GM19238 (cell line): Measurements from ENCODE around the gene RGS14.
"Not testable (repeated sequence)": the region's sequence is repeated elsewhere in the genome, so short reads cannot be mapped to it uniquely, and the experiment has no call there.

Experiments used
- DNase-seq: peaks from one replicate; pipeline ENCODE4 v3.0.0; 2011; ENCODE audit warnings: low spot score; ENCODE audit not compliant: insufficient read length

Gene RGS14

DNA sequence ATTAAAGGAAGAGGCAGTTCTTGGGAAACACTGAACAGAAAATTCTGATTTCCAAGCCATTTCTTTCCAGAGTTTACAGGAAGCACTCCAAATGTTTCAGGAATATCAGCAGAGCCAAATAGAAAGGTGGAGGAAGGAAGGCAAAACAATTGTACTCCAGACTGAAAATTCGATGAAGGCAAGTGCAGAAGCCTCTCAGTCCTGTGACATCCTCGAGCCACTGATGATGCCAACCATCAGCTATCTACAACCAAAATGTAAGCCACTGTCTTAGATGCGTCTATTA, 8.4 kb upstream of the RGS14 start:
- DNase-seq: no peak

DNA sequence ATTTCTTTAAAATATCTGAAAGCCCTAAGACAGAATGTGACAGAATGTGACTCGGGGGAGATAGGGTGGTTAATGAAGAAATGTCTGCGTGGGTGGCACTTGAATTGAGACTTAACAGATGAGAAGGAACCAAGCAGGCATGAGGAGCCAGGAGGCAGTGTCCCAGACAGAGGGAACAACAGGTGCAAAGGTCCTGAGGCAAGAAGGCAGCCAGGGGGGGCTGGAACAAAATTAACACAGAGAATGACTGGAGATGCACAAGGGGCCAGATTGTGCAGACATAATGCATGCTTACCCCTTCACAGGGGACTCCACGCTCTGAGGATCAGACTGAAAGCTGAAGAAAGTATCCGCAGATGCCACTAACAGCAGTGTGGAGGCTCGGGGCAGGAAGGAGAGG, 8.0 kb upstream of the RGS14 start:
- no peak for DNase-seq

DNA sequence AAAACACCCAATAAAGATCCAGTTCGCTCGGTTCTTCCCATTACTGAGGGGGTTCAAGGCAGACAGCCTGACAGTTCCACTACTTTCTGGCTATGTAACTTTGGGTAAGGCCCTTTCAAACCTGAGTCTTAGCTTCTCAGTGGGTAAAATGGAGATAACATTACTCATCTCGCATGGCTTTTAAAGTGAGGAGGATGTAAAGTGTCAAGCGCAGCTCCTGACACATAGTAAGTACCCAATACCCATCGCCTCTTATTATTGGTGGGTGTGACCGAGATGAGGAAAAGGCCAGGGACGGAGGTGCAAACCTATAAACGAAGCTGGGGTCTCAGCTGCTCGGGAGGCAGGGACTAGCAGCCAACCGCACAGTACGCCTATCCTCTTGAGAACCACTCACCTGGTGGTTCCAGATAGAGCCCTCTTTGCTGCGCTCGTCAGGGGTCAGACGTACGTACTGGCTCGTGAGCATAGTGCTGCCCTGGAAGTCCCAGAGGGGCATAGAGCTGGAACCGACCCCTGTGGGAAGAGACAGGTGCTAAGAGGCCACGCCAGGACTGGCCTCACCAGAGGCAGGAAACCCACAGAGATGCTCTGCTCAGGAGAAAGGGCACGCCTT, 6.8 kb upstream of the RGS14 start:
- DNase-seq: no peak

DNA sequence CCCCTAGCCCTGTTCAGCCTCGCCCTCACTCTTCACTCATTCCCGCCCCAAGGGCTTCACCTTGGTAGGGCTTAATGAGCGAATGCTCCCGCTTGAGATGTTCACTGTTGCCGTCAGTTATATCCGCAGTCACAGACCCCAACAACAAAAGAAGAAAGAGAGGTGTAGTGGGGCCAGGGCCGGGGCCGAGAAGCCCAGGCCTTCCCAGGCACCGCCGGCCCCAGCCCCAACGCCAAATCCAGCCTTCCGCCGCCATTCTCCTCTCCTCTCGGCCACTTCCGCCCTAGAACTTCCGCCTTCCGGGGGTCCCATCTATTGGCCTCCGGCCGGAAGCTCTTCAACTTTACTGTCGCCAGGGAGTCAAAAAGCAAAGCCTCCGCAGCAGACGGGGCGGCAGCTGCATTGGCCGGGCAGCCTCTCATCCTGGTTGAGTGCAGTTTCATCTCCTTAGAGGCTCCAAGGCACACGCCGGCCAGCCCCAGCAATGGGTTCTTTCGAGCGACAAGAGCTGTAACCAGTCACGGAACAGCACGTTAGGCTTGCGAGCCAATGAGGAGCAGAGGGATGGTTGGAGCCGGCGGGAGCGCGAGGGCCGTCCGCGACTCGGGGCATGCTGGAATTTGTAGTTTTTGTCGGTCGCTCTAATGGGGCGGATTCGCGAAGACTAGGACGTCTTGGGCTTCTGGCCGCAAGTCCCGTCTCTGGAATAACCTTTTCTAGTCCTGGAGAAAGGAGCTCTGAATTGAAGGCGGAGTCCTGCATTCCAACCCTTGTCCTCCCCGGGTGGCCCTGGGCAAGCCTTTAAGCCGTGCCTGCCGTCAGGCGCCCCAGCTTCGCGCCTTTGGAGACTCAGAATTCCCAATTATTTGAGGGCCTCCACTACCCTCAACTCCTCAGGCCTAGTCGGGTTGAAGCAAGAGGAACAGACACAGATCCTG, 6.1 kb upstream of the RGS14 start, which contains the start of gene LMAN2:
Gene LMAN2, minus strand, starts transcription at position 277 of the 938 bp plus-strand sequence. Its CDS starts 21 bp downstream, at position 256.
- peak; percentile 92 for DNase-seq

DNA sequence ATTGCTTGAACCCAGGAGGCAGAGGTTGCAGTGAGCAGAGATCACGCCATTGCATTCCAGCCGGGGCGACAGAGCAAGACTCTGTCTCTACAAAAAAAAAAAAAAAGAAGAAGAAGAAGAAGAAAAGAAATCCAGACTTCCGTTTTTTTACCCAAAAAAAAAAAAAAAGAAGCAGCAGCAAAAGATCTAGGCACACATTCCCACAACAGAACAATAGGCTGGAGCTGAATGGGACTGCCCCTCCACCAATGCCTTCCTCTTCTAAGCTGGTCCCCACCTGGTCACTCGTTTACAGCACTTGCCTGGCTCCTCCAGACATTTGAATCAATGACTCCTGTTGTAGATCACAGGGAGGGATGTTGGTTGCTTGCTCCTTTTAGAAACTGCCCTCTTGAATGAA, 4.6 kb upstream of the RGS14 start:
- DNase-seq: no peak

DNA sequence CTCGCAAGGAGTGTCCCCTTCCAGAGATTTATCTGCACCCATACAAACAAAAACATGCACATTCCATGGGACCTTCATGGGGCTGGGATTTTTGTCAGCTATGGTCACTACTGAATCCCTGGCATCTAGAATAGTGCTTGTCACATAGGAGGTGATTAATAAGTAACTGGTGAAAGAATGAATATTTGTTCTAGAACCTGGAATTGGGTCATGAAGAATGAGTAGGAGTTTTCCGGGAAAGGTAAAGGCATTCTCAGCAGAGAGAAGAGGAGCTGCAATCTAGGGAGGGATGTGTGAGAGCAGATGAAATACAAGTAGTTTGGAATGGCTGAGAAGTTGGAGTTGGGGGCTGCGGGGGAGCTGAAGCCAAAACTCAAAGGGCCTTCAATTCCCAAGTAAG, 3.5 kb upstream of the RGS14 start:
- no peak for DNase-seq

DNA sequence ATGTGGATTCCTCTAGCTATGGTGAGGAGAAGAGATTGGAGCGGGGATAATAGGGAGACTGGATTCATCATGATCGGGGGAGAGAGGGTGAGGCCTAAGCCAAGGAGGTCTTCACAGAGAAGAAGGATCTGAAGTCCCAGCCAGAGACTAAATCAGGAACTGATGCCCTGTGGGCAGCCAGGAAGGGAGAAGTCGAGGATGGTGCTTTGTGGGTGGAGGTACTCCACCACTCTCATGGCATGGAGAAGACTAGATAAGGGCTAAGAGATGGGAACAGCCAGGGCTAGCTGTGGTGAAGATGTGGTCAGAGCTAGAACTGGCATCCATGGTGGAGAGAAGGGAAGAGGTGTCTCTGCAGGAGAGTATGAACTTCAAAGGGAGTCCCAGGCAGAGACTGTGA, 3.0 kb upstream of the RGS14 start:
- no peak for DNase-seq

DNA sequence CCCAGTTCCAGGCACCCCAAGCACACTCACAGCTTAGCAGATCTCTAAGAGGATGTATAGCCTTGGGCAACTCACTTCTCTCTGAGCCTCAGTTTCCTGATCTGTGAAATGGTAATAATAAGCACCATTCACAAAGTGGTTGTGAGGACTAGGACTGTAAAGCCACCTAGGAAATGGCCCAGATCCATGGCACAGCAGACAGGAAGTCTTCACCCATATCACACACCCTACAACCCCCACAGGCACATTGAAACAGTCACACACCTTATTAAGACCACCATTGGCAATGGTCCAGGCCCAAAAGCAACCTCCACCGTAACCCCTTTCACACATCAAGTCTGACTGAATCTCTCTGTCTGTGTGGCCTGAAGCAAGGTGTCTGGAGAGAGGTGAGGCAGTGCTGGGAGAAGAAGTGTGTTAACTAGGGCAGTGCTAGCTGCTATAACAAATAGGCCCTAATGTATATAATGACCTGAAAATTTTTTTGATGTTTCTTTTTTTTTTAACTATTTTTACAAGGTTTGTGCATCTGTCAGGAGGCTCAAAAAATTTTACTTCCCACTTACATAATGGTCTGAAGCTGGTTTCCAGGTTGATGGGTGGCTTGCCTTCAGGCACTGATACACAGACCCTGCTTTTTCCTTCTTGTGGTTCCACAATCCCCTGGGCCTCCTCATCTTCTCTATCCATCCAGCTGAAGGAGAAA, 2.4 kb upstream of the RGS14 start:
- no peak for DNase-seq

DNA sequence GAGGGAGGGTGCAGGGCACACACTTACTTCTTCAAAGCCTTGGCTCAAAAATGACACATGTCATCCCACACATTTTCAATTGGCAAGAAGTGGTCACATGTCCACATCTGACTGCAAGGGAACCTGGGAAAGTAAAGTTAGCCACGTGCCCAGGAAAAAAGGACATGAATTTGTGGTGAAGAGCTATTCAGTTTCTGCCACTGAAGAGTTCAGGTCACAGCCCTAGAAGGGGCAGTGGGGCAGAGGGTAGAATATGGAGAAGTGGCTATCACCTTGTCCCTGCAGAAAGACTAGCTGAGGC, 1.9 kb upstream of the RGS14 start:
- DNase-seq: no peak

DNA sequence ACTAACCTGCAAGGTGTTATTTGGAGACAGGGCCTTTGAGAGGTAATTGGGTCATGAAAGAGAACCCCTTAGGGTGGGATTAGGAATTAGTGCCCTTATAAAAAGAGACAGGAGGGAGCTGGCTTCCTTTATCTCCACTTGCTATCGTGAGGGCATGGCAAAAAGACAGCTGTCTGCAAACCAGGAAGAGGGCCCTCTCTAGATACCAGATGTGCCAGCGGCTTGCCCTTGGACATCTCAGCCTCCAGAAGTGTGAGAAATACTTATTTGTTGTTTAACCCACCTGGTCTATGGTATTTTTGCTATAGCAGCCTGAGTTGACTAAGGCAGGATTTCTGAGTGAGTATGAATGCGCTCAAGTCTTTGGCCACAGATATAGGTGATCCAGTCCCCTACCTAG, 978 bp upstream of the RGS14 start:
- DNase-seq: no peak

DNA sequence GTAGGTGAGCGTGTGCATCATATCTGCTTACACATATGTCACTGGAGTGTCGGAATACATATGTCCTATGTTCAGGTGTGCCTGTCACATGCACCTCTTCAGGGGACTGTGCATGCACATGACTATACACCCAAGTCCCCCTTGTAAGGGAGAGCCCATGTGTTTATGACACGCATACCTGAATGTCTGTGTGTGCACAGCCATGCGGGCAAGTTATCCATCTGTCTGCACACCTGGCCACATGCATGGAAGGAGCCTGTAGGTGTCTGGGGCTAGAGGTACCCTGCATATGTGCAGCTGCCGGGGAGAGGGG, 622 bp upstream of the RGS14 start:
- no peak for DNase-seq

DNA sequence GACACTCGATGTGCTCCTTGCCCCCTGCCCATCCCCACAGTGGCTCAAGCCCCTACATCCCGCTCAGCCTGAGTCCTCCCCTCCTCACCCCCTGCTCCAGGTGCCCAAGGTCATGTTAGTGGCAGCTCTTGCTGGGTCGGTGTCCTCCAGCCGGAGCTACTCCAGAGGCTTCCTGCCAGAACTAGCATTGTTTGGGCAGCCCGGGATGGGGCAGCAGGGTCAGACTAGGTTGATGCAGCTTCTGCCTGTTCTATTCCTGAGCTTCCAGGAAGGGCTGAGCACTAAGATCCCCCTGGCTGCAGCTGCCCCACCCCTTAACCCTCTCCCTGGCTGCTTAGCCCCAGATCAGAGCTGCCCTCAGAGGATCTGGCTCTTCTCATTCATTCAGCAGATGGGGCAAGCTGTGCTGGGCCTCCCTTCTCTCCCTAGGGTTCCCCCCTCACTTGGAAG, 671 bp downstream of the RGS14 start:
- no peak for DNase-seq

DNA sequence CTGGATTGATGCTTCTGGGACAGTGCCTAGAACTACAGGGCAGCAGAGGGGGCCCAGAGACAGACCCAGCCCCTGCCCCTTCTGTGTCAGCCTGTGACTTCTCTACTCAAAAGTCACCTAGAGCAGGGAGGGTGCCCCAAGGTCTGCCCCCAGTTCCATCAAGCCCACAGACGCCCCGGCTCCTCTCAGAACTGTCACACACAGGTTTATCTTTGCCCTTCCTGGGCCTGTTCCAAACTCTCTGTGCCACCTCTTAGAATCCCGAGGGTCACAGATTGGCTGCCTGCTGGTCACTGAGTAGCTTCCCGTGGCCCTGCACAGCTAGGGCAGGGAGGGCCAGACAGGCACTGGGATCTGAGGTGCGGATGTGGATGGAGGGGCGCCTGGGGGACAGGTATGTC, 1.7 kb downstream of the RGS14 start:
- DNase-seq: no peak

DNA sequence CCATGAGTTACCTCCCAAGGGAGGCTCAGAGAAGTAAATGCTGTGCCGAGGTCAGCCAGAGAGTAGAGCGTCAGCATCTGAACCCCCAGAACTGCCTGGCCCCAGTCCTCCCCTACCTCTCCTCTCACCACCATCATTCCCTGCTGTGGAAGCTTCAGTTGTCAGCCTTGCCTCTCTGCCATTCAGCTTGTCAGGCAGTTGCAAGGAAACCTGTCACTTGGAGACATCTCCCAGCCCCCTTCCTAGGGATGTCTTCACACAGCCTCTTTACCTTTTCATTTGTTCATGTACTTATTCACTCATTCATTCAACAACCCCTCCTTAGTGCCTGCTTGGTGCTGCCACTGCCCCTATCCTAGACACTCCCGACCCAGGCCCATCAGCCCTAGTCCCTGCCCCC, 2.1 kb downstream of the RGS14 start:
- DNase-seq: no peak

DNA sequence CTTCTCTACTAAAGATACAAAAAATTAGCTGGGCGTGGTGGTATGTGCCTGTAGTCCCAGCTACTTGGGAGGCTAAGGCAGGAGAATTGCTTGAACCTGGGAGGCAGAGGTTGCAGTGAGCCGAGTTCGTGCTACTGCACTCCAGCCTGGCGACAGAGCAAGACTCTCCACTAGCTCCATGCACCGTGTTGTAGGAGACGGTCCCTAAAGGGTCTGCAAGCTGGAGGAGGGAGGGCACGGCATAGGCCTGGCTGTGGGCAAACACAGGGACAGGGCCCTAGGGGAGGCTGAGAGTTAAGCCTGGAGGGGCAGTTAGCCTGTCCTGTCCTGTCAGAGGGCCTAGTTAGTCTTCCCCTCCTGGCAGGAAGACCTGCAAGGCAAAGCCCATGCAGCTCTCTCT, 3.0 kb downstream of the RGS14 start:
- DNase-seq: not testable (repeated sequence)

DNA sequence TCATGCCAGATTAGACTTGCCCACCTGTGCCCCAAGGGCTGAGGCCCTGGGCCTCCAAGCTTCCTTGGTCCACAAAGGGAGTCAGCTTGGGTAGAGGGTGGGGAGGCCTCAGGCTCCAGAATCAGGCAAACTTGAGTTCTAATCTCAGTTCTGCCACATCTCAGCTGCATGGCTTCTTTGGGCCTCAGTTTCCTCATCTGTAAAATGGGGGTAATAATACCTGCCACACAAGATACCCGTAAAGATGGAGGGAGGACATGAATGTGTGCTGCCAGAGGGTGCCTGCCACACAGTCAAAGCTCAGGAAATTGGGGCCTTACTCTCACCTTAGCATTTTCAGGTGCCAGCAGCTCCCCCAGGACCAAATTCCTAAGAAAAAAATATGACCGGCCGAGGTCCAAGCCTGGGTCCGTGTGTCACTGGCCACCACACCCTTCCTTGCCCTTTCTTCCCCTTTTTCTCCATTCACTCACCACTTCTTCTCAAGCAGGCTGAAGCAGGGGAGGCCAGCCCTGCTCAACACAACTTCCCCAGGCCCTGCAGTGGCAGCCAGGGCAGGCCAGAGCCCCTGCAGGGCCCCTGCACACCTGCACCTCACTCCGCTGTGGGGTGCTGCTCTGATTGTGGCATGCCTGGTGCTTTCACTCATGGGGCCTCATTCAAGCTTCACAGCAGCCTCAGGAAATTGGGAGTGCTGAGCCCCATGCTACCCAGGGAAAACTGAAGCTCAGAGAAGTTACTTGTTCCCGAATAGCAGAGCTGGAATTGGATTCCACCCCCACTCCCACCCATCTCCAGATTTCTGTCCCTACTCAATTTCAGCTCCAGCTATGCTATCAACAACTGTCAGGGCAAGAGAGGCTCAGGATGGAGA, 3.9 kb downstream of the RGS14 start:
- no peak for DNase-seq

DNA sequence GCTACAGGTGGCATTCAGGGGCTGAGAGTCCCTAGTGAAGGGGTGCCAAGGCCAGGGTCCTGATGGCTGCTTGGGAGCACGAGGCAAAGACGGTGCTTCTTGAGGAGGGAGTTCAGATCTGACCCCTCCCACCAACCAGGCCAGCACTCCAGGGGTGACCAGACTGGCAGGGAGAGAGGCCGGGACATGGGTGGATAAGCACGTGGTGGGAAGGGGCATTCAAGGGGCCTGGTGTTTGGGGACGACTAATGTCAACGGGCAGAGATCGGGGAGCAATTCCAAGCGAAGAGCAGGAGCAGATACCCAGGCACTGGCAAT, 4.5 kb downstream of the RGS14 start:
- DNase-seq: no peak

DNA sequence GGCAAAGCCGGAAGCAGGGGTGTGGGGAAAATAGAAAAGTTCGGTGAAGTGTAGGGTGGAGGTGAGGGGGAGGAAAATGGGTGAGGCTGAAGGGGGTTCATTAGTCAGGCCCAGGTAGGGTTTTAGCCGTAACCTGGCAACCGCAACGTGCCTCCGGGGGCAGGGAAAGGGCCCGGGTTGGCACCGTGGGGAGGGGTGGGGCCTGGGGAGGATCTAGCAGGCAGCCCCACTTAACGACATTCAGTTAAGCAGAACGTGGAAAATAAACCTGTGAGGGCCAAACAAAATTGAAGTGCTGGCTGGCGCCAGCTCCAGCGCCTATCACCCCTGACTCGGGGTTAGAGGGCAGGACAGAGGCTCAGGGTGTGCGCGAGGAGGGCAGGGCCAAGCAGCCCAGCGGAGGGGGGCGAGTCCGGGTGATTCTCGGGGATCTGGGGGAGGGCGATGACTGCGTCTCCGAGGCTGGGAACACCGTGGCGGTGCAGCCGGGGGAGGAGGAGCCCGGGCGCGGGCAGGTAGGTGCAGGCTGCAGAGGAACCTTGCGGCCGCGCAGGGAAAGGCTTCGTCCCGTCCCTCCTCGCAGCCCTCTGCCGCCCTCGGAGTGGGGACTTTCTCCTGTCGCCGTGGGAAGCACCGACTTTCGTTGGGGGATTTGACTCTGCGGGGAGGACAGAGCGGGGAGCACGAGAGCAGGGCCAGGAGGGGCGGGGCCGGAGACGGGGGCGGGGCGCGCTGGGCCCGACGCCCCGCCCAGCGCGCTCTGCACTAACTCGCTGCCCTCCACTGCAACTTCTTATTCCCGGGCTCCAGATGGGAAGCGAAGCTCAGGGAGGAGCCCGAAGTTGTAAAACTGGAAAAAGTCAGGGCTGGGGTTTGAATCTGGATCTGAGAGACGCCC, 5.1 kb downstream of the RGS14 start:
- DNase-seq: peak; percentile 69

DNA sequence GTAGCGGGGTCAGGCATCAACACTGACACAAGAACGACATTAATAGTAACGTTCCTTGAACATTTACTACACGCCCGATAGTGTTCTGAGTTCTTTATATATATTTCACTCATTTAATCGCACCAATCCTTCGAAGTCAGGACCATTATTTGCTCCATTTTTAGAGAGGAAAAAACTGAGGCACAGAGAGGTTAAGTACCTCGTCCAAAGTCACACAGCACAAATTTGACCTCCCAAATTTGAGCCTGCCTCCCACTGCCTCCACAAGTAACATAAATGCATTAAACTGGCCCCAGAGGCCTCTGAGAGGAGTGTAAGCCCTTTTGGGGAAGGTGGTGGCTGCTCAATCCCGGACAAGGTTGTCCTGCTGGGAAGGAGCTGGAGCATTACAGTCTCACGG, 5.8 kb downstream of the RGS14 start:
- no peak for DNase-seq

DNA sequence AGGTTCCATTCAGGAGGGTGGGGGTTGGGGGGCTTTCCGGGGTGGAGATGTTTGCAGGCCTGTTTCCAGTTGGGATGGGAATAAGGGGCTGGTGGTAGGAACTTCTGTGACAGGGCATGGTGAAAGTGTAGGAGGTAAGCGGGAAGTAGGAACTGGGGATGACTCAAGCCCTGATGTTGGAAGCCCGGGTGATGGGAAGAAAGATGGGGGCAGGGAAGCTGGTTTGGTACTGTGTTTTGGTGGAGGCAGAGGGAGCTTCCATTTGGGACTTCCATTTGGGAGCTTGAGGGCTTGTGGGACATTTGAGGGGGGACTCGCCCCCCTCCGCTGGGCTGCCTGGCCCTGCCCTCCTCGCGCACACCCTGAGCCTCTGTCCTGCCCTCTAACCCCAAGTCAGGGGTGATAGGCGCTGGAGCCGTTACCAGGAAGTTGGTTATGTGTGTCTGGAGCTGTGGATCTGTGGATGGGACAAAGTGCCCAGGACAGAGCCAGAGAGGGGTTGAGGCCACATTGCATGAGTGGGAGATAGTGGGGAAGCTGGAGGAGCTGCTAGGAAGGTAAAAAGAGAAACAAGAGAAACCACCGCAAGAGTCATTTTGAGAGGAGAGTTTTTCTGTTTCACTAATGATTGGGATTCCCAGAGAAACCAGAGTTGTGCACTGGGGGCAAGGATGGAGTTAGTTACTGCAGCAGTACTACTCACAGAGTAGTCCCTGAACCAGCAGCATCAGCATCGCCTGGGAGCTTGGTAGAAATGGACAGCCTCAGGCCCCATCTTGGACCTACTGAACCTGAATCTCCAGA, 6.6 kb downstream of the RGS14 start:
- DNase-seq: peak; percentile 64
